GM18867 (cell line): ENCODE data around the gene MRTFB.

Source experiments
- ATAC-seq: cut with Tn5 transposase; IDR thresholded peaks from one replicate; pipeline ENCODE4 v1.9.1; 2021; ENCODE audit warnings: mild to moderate bottlenecking, moderate library complexity; ENCODE audit not compliant: unreplicated experiment

MRTFB gene

DNA sequence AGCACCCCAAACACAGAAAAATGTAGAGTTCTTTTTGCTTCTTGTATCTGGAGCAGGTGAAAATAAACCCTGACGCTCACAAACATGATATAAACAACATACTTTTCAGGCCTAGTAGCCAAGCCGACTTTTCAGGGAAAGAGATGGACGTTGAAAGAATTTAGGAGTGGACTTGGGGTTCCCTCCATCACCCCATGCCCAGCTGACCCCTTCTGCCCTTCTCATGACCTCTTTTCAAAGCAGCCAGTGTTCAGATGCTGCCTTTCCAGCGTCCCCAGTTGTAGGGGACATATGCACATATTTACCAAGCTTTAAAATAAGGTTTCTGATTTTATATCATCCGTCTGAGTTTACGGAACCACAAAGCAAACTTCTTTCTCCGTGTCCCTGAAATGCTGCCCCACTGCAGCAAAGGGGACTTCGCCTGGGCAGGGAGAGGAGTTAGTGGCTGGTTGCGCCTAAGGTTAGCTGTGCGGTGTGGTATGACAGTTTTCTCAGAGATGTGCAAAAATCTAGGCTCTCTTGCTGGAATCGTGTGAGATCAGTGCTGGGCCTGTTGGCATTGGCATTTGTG is 235.5 kb downstream of the MRTFB start:
- no peak for ATAC-seq

DNA sequence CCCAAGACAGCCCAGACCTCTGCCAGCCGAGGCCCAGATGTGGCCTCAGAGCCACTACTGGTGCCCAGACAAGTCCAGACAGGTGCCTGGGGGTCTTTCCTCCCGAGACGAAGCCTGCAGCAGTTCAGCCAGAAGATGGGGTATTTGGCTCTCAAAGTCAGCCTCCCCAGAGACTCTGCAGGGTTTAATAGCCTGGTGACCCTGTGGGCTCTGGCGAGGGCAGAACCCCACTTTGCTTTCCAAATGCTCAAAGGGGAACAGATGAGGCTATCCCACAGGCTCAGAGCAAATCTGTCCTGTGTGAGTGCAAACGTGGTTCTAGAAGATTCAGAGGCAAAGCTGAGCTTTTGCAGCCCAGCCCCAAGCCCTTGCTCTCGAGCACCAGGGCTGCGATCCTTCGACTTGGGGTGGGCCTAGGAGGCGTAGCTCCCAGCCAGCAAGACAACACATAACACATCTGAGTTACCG is 236.0 kb downstream of the MRTFB start:
- no peak for ATAC-seq

- no peak for ATAC-seq
These were observed 236.6 kb downstream of the MRTFB start for GRCh38 chr16:14307527-14308367.

- ATAC-seq: no peak
These were observed 237.2 kb downstream of the MRTFB start for GRCh38 chr16:14308368-14308723.

DNA sequence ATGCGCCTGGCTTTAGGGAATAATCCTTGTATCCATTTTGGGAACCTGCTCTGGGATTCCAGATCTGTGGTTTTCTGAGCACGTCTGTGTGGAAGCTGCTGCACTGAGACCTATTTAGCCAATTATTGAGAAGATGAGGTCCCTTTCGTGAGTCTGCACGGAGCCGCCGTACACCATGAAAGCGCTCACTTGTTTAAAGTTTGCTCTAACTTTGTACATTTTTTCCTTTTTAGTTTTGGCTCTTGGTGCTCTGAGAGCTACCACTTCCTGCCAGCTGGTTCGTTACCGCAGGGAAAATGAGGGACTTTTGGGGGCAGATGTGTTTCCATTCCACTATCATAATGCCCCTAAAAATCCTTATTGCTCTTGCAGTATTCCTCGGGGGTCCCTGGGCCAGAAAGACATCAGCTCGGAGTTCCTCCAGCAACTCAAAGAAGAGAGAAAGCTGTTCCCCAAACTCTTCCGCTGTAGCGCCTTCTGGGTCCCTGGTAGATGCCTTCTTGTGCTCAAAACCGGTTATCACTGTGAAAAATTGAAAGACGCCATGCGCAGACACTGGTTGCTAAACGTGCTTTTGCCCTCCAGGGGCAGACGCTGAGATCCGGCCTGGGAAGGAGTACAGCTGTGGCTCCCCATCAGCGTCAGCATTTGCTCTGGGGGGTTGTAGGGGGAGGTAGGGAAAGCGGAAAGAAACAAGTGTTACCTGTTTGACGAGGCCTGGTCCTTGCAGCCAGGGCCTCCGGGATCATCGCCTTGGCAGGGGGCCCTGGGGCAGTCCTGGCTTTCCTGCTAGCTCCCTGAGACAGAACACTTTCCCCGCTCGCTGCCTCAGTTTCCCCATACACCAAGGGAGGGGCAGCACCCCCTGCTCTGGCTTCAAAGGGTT is 238.1 kb downstream of the MRTFB start:
- ATAC-seq: no peak

DNA sequence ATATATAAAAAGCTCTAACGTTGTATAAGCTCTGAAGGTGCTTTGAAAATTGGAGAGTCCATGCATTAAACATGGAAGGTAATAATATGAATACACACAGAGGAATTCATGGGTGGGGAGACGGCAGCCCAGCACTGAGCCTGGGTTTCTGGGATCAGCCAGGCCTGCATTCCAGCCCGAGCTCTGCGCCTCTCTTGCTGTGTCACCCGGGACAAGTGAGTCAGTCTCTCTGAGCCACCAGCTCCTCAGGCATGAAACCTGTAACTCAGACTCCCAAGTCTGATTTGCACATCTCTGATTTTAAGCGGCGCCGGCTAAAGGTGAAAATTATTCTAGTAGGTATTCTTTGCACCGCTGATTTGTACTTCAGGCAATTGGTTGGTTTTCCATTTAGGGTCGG is 238.8 kb downstream of the MRTFB start:
- ATAC-seq: no peak

DNA sequence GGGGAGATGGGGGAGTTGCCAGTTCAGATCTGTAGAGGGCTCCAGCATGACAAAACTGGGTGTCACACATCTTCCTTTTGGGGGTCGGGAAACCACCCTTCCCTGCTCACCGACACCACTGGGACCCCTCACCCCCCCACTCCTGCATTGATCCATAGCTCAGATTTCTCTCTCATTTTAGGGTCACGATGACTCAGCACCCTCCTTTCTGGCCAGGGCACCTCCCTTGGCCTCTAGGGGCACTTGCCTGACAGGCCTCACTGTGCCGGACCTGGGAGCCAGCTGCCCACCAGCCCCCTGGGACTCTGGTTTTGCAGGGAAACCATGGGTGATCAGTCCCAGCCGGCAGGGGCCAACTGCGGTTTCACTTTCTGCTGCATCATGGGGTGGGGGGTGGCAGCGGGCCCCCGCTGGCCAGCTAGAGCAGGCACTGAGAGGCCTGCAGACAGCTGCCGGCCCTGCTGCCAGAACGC is 239.4 kb downstream of the MRTFB start:
- peak; percentile 44 for ATAC-seq

DNA sequence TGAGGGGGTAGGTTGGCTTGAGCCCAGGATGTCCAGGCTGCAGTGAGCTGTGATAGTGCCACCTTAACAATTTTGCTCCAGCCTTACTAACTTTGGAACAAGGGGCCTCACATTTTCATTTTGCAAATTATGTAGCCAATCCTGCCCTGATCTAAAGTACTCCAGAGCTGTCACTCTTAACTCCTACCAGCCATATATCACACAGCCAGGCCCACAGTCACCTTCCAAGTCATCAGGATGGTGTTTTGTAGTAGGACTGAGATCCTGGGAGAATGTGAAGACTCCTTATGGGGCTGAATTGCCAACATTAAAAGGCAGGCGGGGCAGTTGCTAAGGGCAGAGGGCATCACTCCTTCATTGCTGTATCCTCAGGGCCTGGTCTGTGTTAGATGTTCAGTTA is 243.0 kb downstream of the MRTFB start:
- no peak for ATAC-seq

GRCh38 chr16:14315683-14316320 is 244.7 kb downstream of the MRTFB start:
- ATAC-seq: no peak
